ENCODE measurements around the gene DSE.

Gene DSE

GRCh38 chr6:116422238-116422637 is 51.5 kb downstream of the DSE start:
- no peak overlapping the region for H3K4me3 ChIP-seq (ENCODE audit: low read depth, low read length)
- in situ Hi-C loops (cut with HindIII; ENCODE audit: low sequenced_read_pairs), result no loop called here
- DNase-seq (ENCODE audit: low read depth, low spot score), result no peak
- no peak for TF ChIP-seq CTCF (IDR thresholded peaks at IDR 0.05; ENCODE audit: low read depth, low read length)

- in situ Hi-C loops (cut with HindIII; ENCODE audit: low sequenced_read_pairs), result no loop called here
- no peak for DNase-seq (ENCODE audit: low read depth, low spot score)
- no peak overlapping the region for H3K4me3 ChIP-seq (ENCODE audit: low read depth, low read length)
- TF ChIP-seq CTCF (IDR thresholded peaks at IDR 0.05; ENCODE audit: low read depth, low read length), result no peak
Observed at GRCh38 chr6:116424001-116424400, 53.3 kb downstream of the DSE start.

- no peak overlapping the region for H3K4me3 ChIP-seq (ENCODE audit: low read depth, low read length)
- no peak for DNase-seq (ENCODE audit: low read depth, low spot score)
- in situ Hi-C loops (cut with HindIII; ENCODE audit: low sequenced_read_pairs), result no loop called here
- no peak for TF ChIP-seq CTCF (IDR thresholded peaks at IDR 0.05; ENCODE audit: low read depth, low read length)
Observed at GRCh38 chr6:116426551-116426950, 55.8 kb downstream of the DSE start.

- no peak overlapping the region for H3K4me3 ChIP-seq (ENCODE audit: low read depth, low read length)
- TF ChIP-seq CTCF (IDR thresholded peaks at IDR 0.05; ENCODE audit: low read depth, low read length), result no peak
- in situ Hi-C loops (cut with HindIII; ENCODE audit: low sequenced_read_pairs), result no loop called here
- no peak for DNase-seq (ENCODE audit: low read depth, low spot score)
Observed at GRCh38 chr6:116429111-116429510, 58.4 kb downstream of the DSE start.

GRCh38 chr6:116430860-116431259 is 60.1 kb downstream of the DSE start:
- no peak for TF ChIP-seq CTCF (IDR thresholded peaks at IDR 0.05; ENCODE audit: low read depth, low read length)
- no peak for DNase-seq (ENCODE audit: low read depth, low spot score)
- in situ Hi-C loops (cut with HindIII; ENCODE audit: low sequenced_read_pairs), result no loop called here
- no peak overlapping the region for H3K4me3 ChIP-seq (ENCODE audit: low read depth, low read length)

- TF ChIP-seq CTCF (IDR thresholded peaks at IDR 0.05; ENCODE audit: low read depth, low read length), result no peak
- no peak overlapping the region for H3K4me3 ChIP-seq (ENCODE audit: low read depth, low read length)
- DNase-seq (ENCODE audit: low read depth, low spot score), result no peak
- in situ Hi-C loops (cut with HindIII; ENCODE audit: low sequenced_read_pairs), result no loop called here
Observed at GRCh38 chr6:116431964-116432595, 61.3 kb downstream of the DSE start.
